ENCODE results near the gene RPTOR.

The RPTOR gene

GRCh38 chr17:80919331-80920311 is 375.0 kb downstream of the RPTOR start:
- ChIA-PET POLR2A (no interaction called here), CTCF (interaction anchor here (0.5 kb wide), 1 partner anchor 122 kb away, joined by 4 read pairs; no protein-coding TSS in a partner anchor)

GRCh38 chr17:80920441-80920840 is 375.8 kb downstream of the RPTOR start:
- Histone ChIP-seq H3K27ac (ENCODE audit: extremely low read depth, low read depth, low read length) (no peak overlapping the region), H3K4me3 (ENCODE audit: low read depth, low read length) (no peak overlapping the region), H3K4me1 (ENCODE audit: control insufficient read depth, insufficient read depth, low read length) (no peaks in the 10 kb centered on the region), H3K36me3 (ENCODE audit: control insufficient read depth in 2 of 2, insufficient read depth in 1 of 2, low read length in 2 of 2) (peaks cover 0 to 53% of the 10 kb centered on the region in 2 experiments; a peak in 1 of 3 replicates), H3K9me3 (ENCODE audit: control insufficient read depth, insufficient read depth, low read depth, low read length) (no peaks in the 10 kb centered on the region)
- ChIA-PET POLR2A (no interaction called here), CTCF (interaction anchor here (0.5 kb wide), 1 partner anchor 123 kb away, joined by 4 read pairs; no protein-coding TSS in a partner anchor)
- TF ChIP-seq ZIC2 (tag by site-specific recombination; IDR thresholded peaks at IDR 0.05) (peak; percentile 66; the same call in 1 of the 2 replicates), SALL2 (tag by site-specific recombination; IDR thresholded peaks at IDR 0.05; ENCODE audit: borderline replicate concordance) (no peak), EGR2 (tag by site-specific recombination; IDR thresholded peaks at IDR 0.05; ENCODE audit: low read depth) (0 out of 2 replicates have a peak, but pooled peaks have one; percentile 27), ZFHX2 (tag by site-specific recombination; conservative IDR thresholded peaks at IDR 0.05) (0 out of 2 replicates have a peak, but pooled peaks have one; percentile 24)

More at GRCh38 chr17:80919331-80920311, 375.0 kb downstream of the RPTOR start:
- H3K36me3 ChIP-seq (ENCODE audit: control insufficient read depth in 2 of 2, insufficient read depth in 1 of 2, low read length in 2 of 2), result peaks cover 0 to 45% of the 10 kb centered on the region in 2 experiments; a peak in 1 of 3 replicates
- H3K4me1 ChIP-seq (ENCODE audit: control insufficient read depth, insufficient read depth, low read length), result no peaks in the 10 kb centered on the region
- H3K27ac ChIP-seq (ENCODE audit: extremely low read depth, low read depth, low read length), result no peak overlapping the region
- H3K4me3 ChIP-seq (ENCODE audit: low read depth, low read length), result no peak overlapping the region
- no peaks in the 10 kb centered on the region for H3K9me3 ChIP-seq (ENCODE audit: control insufficient read depth, insufficient read depth, low read depth, low read length)
- TF ChIP-seq ZFHX2 (tag by site-specific recombination; conservative IDR thresholded peaks at IDR 0.05), result no peak
- no peak for TF ChIP-seq ZNF132 (tag by site-specific recombination; IDR thresholded peaks at IDR 0.05; ENCODE audit: borderline replicate concordance)
- TF ChIP-seq ZFP69B (tag by site-specific recombination; IDR thresholded peaks at IDR 0.05), result no peak
- no peak for TF ChIP-seq ZNF423 (tag by site-specific recombination; IDR thresholded peaks at IDR 0.05)
- no peak for TF ChIP-seq ZNF175 (tag by site-specific recombination; IDR thresholded peaks at IDR 0.05)
- no peak for TF ChIP-seq ZNF558 (tag by site-specific recombination; IDR thresholded peaks at IDR 0.05)
- no peak for TF ChIP-seq ZNF791 (tag by site-specific recombination; IDR thresholded peaks at IDR 0.05)
- TF ChIP-seq TCF7L2 (IDR thresholded peaks at IDR 0.05; ENCODE audit: borderline replicate concordance, low read depth, low read length), result no peak
- TF ChIP-seq ZNF391 (tag by site-specific recombination; IDR thresholded peaks at IDR 0.05; ENCODE audit: borderline replicate concordance, low read depth), result no peak
- TF ChIP-seq ZNF274 (IDR thresholded peaks at IDR 0.05; ENCODE audit: low read length), result no peak
- no peak for TF ChIP-seq ZNF274 (tag by site-specific recombination; IDR thresholded peaks at IDR 0.05; ENCODE audit: borderline replicate concordance)
- TF ChIP-seq ZNF311 (tag by site-specific recombination; IDR thresholded peaks at IDR 0.05; ENCODE audit: borderline replicate concordance), result no peak
- no peak for TF ChIP-seq HOXA7 (CRISPR knock-in tag; IDR thresholded peaks at IDR 0.05; ENCODE audit: borderline replicate concordance)
- no peak for TF ChIP-seq ZNF140 (tag by site-specific recombination; IDR thresholded peaks at IDR 0.05)
- no peak for TF ChIP-seq ZNF571 (tag by site-specific recombination; IDR thresholded peaks at IDR 0.05)
- TF ChIP-seq ELK4 (IDR thresholded peaks at IDR 0.05; ENCODE audit: borderline replicate concordance, low read depth, low read length), result no peak
- no peak for TF ChIP-seq ZNF521 (tag by site-specific recombination; IDR thresholded peaks at IDR 0.05)
- no peak for TF ChIP-seq ZNF221 (tag by site-specific recombination; IDR thresholded peaks at IDR 0.05; ENCODE audit: borderline replicate concordance)
- TF ChIP-seq ZNF169 (tag by site-specific recombination; IDR thresholded peaks at IDR 0.05), result no peak
- TF ChIP-seq ZNF629 (tag by site-specific recombination; IDR thresholded peaks at IDR 0.05), result no peak
